ENCODE results near the gene KRTAP10-2.
A peak's percentile ranks its signal among the peaks of the same experiment; 100 is the strongest.
"Not testable (repeated sequence)": the region's sequence is repeated elsewhere in the genome, so short reads cannot be mapped to it uniquely, and the experiment has no call there.

Gene KRTAP10-2

GRCh38 chr21:44511938-44512275, 39.4 kb downstream of the KRTAP10-2 start:
- no peak for DNase-seq

GRCh38 chr21:44511219-44511937, 39.9 kb downstream of the KRTAP10-2 start:
- no peak for DNase-seq

- peak; percentile 81 for DNase-seq
Observed at GRCh38 chr21:44510508-44511218, 40.6 kb downstream of the KRTAP10-2 start.

- DNase-seq = no peak
Observed at GRCh38 chr21:44510109-44510507, 41.2 kb downstream of the KRTAP10-2 start.

GRCh38 chr21:44509539-44509938, 41.8 kb downstream of the KRTAP10-2 start:
- DNase-seq = no peak

- no peak for DNase-seq
Observed at GRCh38 chr21:44508711-44509445, 42.4 kb downstream of the KRTAP10-2 start.

GRCh38 chr21:44508426-44508710, 42.9 kb downstream of the KRTAP10-2 start:
- DNase-seq = no peak

- DNase-seq = no peak
Observed at GRCh38 chr21:44507673-44508425, 43.5 kb downstream of the KRTAP10-2 start.

- no peak for DNase-seq
Observed at GRCh38 chr21:44506279-44507255, 44.7 kb downstream of the KRTAP10-2 start.

GRCh38 chr21:44505673-44506278, 45.5 kb downstream of the KRTAP10-2 start:
- no peak for DNase-seq

GRCh38 chr21:44503901-44504399, 47.4 kb downstream of the KRTAP10-2 start:
- no peak for DNase-seq

- not testable (repeated sequence) for DNase-seq
Observed at GRCh38 chr21:44503006-44503889, 48.1 kb downstream of the KRTAP10-2 start.

GRCh38 chr21:44502171-44502958, 48.9 kb downstream of the KRTAP10-2 start:
- DNase-seq = no peak
